Skeletal muscle tissue (tissue), 4 donors: ENCODE data around the gene CRTC3. TPM values are rescaled to one million over a fixed set of nuclear protein-coding genes. Genes with fewer than 3 reads are reported as not detected.

Source experiments
- H3K27ac ChIP-seq: one replicate; pipeline ENCODE4 v1.7.0; 2013; ENCODE audit warnings: mild to moderate bottlenecking, low read depth, low read length, inconsistent platforms
- H3K27me3 ChIP-seq, 3 donors: one replicate each; pipeline ENCODE4 v1.7.0; 2013; ENCODE audit warnings: low read length in 3 of 3; ENCODE audit not compliant: control insufficient read depth in 3 of 3, insufficient read depth in 3 of 3
- H3K36me3 ChIP-seq, 3 donors: one replicate each; pipeline ENCODE4 v1.7.0; 2013; ENCODE audit warnings: low read length in 3 of 3; ENCODE audit not compliant: control insufficient read depth in 3 of 3, insufficient read depth in 3 of 3
- H3K4me1 ChIP-seq, 3 donors: one replicate each; pipeline ENCODE4 v1.7.0; 2013; ENCODE audit warnings: low read length in 3 of 3, mild to moderate bottlenecking in 3 of 3; ENCODE audit not compliant: control insufficient read depth in 3 of 3, insufficient read depth in 3 of 3
- H3K4me3 ChIP-seq, 3 donors: one replicate each; pipeline ENCODE4 v1.7.0; 2013; ENCODE audit warnings: low read length in 3 of 3
- H3K9ac ChIP-seq, 3 donors: one replicate each; pipeline ENCODE4 v1.7.0; 2013; ENCODE audit warnings: low read length in 3 of 3, mild to moderate bottlenecking in 3 of 3, moderate library complexity in 2 of 3, low read depth in 1 of 3
- H3K9me3 ChIP-seq, 3 donors: one replicate each; pipeline ENCODE4 v1.7.0; 2013; ENCODE audit warnings: low read length in 3 of 3; ENCODE audit not compliant: control insufficient read depth in 3 of 3
- total RNA-seq: library from RNA; depleted of rRNA; stranded (reverse); fragments of >200 nt; gene quantifications from one replicate; pipeline ENCODE4 v1.2.3, GENCODE V29; 2014
- donor health status: Osteomylitis.

Gene CRTC3
- total RNA-seq, 1 donor from 2014 or later: 23.0 TPM

GRCh38 chr15:90644526-90644925, 114.8 kb downstream of the CRTC3 start:
- H3K9ac ChIP-seq: no peak overlapping the region
- H3K4me3 ChIP-seq: no peak overlapping the region
- H3K36me3 ChIP-seq: peaks cover 30 to 44% (median 38%) of the 10 kb centered on the region in 3 donors
- peaks cover 0 to 4% (median 2%) of the 10 kb centered on the region in 3 donors for H3K9me3 ChIP-seq
- peaks cover 4 to 11% (median 8%) of the 10 kb centered on the region in 3 donors for H3K4me1 ChIP-seq
- no peak overlapping the region for H3K27ac ChIP-seq
- H3K27me3 ChIP-seq: no peaks in the 10 kb centered on the region

DNA sequence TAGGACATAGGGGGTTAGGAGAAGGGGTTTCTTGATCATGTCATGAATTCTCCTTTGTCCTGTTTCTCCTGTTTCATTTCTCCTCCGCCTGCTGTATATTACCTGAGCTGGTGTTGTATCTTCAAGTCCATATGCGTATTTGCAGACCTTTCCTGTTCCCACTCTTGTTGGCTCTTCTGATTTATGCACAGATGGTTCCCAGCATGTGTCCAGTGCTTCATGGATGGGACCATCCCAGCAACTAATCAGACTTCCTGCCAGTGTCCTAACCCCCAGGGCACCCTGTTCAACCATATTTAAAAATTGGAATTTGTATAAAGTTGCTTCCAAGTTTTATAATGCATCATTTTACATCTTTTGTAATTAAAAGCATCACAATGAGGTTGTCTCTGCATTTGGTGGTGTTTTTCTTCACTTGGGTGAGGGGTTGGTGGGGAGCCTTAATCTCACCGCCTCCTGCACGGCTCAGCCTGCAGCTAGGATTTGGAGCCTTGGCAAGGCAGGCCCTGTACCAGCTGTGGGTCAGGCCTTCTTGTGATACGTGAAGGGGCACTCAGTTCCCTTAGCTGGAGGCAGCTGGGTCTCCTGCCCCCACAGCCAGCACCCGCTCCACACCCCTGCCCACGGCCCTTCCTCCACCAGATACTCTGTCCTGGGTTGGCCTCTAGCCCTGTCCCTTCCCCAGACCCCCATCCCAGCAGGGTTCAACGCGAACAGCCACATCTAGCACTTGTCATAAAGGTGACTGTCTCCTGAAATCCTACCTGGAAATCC, 115.4 kb downstream of the CRTC3 start:
- Histone ChIP-seq H3K36me3 (peaks cover 30 to 42% (median 37%) of the 10 kb centered on the region in 3 donors), H3K4me3 (no peak overlapping the region), H3K27me3 (no peaks in the 10 kb centered on the region), H3K4me1 (peaks cover 4 to 11% (median 8%) of the 10 kb centered on the region in 3 donors), H3K9me3 (peaks cover 0 to 4% (median 2%) of the 10 kb centered on the region in 3 donors), H3K9ac (no peak overlapping the region), H3K27ac (no peak overlapping the region)

- H3K4me1 ChIP-seq: peaks cover 4 to 11% (median 8%) of the 10 kb centered on the region in 3 donors
- no peak overlapping the region for H3K27ac ChIP-seq
- H3K36me3 ChIP-seq: peaks cover 25 to 33% (median 29%) of the 10 kb centered on the region in 3 donors
- peaks cover 0 to 4% (median 2%) of the 10 kb centered on the region in 3 donors for H3K9me3 ChIP-seq
- H3K27me3 ChIP-seq: no peaks in the 10 kb centered on the region
- H3K4me3 ChIP-seq: no peak overlapping the region
- H3K9ac ChIP-seq: no peak overlapping the region
Measured at GRCh38 chr15:90645873-90646575, 116.3 kb downstream of the CRTC3 start.

- H3K9me3 ChIP-seq: peaks cover 0 to 4% (median 2%) of the 10 kb centered on the region in 3 donors
- no peak overlapping the region for H3K9ac ChIP-seq
- peaks cover 4 to 11% (median 8%) of the 10 kb centered on the region in 3 donors for H3K4me1 ChIP-seq
- H3K27me3 ChIP-seq: no peaks in the 10 kb centered on the region
- no peak overlapping the region for H3K27ac ChIP-seq
- H3K4me3 ChIP-seq: no peak overlapping the region
- H3K36me3 ChIP-seq: peaks cover 20 to 29% (median 26%) of the 10 kb centered on the region in 3 donors
Measured at GRCh38 chr15:90646662-90647305, 117.1 kb downstream of the CRTC3 start.

DNA sequence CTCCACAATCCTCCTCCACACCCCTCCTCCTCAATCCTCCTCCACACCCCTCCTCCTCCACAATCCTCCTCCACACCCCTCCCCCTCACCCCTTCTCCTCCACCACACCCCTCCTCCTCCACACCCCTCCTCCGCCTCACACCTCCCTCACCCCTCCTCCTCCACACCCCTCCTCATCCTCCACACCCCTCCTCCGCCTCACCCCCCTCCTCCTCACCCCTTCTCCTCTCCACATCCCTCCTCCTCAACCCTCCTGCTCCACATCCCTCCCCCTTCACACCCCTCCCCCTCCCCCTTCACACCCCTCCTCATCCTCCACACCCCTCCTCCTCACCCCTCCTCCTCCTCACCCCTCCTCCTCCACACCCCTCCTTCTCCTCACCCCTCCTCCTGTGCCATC, 117.6 kb downstream of the CRTC3 start:
- H3K4me1 ChIP-seq: peaks cover 4 to 11% (median 8%) of the 10 kb centered on the region in 3 donors
- peaks cover 15 to 24% (median 21%) of the 10 kb centered on the region in 3 donors for H3K36me3 ChIP-seq
- H3K4me3 ChIP-seq: no peak overlapping the region
- H3K27ac ChIP-seq: no peak overlapping the region
- H3K9me3 ChIP-seq: peaks cover 0 to 4% (median 2%) of the 10 kb centered on the region in 3 donors
- no peaks in the 10 kb centered on the region for H3K27me3 ChIP-seq
- no peak overlapping the region for H3K9ac ChIP-seq

DNA sequence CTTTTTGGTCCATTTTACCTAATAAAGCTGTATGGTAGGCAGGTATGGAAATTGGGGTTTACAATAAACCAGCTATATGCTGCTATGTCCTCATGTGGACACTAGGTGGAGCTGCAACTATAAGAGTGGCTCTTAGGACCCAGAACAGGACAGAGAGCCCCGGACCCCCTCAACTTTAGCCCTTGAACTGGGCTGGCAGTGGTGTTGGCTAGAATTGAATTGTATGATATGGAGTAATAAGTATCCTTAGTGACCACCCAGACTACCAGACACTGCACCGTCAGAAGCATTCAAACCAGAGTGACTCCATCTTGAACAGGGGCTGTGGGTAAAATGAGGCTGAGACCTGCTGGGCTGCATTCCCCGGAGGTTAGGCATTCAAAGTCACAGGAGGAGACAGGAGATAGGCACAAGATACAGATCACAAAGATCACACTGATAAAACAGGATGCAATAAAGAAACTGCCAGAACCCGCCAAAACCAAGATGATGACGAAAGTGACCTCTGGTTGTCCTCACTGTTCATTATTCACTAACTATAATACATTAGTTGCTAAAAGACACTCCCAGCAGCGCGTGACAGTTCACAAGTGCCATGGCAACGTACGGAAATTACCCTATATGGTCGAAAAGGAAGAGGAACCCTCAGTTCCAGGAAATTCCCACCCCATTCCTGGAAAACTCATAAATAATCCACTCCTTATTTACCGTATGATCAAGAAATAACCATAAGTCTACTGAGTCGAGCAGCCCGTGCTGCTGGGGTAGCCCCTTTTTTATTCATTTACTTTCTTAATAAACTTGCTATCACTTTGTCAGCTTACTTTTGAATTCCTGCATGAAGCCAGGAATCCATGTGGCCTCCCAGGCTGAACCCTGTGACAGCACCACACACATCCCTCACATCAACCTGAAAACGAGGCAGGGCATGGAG, 118.7 kb downstream of the CRTC3 start:
- peak overlapping the region in 2 of 3 donors; percentile 40 to 48 for H3K9ac ChIP-seq
- H3K4me1 ChIP-seq: peaks cover 4 to 11% (median 8%) of the 10 kb centered on the region in 3 donors
- H3K36me3 ChIP-seq: peaks cover 4 to 13% (median 10%) of the 10 kb centered on the region in 3 donors
- H3K27ac ChIP-seq: peak overlapping the region; percentile 69
- H3K27me3 ChIP-seq: no peaks in the 10 kb centered on the region
- no peak overlapping the region for H3K4me3 ChIP-seq
- peaks cover 0 to 4% (median 2%) of the 10 kb centered on the region in 3 donors for H3K9me3 ChIP-seq

DNA sequence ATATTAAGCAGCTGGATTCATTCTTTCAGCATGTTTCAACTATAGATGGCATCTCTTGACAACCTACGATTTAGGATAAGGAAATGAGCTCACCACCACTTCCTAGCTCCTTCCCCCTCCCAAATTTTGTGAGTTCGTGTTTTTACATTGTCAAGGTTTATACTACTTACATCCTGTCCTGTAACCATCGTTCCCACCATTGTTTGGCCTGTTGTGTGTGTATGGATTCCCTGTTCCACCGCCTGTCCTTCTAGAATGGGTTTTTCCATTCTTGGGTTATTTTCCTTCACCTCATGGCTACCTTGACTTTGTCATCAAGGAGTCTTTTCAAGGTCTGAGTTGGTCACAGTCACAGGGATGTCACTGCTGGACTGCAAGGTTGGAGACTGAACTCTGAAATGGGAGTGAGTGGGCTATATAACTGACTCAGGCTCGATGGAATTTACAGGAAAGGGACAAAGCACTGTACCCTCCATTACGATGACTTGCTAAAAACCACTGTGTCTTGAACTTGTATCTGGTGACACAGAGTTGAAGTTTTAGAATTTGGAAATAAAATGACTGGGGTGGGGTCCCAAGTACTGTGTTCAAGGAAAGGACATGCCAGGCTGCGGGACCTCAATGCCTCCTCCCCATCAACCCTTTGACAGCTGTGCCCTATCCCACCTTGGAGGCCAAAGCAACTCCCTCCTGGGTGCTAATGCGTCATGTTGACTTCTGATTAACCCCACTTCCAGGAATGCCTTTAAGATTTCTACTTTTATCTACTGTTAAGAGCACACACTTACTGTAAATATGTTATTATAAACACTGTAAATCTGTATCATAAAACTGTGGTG, 120.6 kb downstream of the CRTC3 start:
- Histone ChIP-seq H3K27me3 (no peaks in the 10 kb centered on the region), H3K36me3 (no peaks in the 10 kb centered on the region), H3K27ac (peak overlapping the region; percentile 12), H3K9me3 (no peaks in the 10 kb centered on the region), H3K4me1 (peaks cover 4 to 11% (median 8%) of the 10 kb centered on the region in 3 donors), H3K4me3 (no peak overlapping the region), H3K9ac (no peak overlapping the region)

DNA sequence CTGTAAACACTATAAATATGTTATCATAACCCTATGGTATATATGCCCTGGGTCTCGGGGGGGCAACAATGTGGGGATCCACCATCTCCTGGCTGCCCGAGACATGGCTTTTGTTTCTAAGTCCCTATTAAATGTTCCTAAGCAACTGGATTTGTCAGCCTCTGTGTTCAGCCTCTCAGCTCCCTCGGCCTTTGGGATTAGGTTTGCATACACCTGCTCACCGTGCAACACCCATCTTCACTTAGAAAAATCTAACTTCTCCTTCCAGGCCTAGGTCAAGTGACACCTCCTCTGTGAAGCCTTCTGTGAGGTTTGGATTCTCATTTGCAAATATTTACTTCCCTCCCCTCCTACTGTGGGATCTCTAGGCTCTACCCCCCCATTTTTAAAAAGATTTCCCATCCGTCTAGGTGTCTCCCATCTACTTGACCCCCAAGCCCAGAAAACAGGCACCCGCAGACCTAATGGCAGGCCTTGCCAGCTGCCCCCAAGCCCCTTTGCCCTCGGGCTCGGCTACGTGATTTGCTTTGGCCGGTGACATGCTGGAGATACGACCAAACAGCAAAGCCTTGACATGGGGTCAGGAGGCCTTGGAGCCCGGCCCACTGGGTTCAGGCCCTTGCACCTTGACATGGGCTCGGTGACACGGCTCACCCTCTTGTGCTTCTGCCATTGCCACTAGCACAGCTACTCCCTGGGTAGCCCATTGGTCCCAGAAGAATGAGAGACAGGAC, 121.4 kb downstream of the CRTC3 start:
- peaks cover 4 to 11% (median 8%) of the 10 kb centered on the region in 3 donors for H3K4me1 ChIP-seq
- H3K4me3 ChIP-seq: no peak overlapping the region
- no peak overlapping the region for H3K27ac ChIP-seq
- H3K9ac ChIP-seq: no peak overlapping the region
- H3K36me3 ChIP-seq: no peaks in the 10 kb centered on the region
- H3K9me3 ChIP-seq: no peaks in the 10 kb centered on the region
- no peaks in the 10 kb centered on the region for H3K27me3 ChIP-seq
